ENCODE measurements around the gene C6orf141. TPM values are rescaled to one million over a fixed set of nuclear protein-coding genes. Genes with fewer than 3 reads are reported as not detected.

The C6orf141 gene
- total RNA-seq, 1 donor from 2014 or later = 1.0 TPM

GRCh38 chr6:49522710-49523593, 27.5 kb upstream of the C6orf141 start:
- no peak overlapping the region for H3K4me3 Mint-ChIP-seq
- TF ChIP-seq CTCF (conservative IDR thresholded peaks at IDR 0.05) = no peak
- H3K27me3 Mint-ChIP-seq (ENCODE audit: low read depth) = no peaks in the 10 kb centered on the region
- no peaks in the 10 kb centered on the region for H3K36me3 Mint-ChIP-seq (ENCODE audit: low read depth)
- no peaks in the 10 kb centered on the region for H3K9me3 Mint-ChIP-seq
- no peak for DNase-seq (ENCODE audit: low read depth, low spot score)
- H3K27ac Mint-ChIP-seq (ENCODE audit: unreplicated experiment) = no peak overlapping the region
- H3K4me1 Mint-ChIP-seq = no peaks in the 10 kb centered on the region

DNA sequence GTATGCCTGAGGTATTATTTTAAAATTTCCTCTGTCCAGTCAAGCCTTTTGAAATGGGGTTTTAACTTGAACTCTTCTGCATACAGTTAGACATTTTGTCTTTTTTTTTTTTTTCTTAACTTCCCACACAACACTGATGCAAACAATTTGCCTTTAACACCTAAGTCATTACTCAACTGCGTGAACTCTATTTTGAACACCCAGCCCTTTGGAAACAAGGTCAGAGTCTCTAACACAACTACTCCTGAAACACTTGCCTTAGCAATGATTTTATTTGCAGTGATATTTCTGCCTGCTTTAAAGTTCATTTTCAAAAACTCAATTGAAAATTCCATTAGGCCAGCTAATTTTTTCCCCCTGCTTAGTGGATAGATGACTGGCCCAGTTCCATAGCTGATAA, 26.6 kb upstream of the C6orf141 start:
- Mint-ChIP-seq H3K36me3 (ENCODE audit: low read depth) (no peaks in the 10 kb centered on the region), H3K9me3 (no peaks in the 10 kb centered on the region), H3K4me1 (no peaks in the 10 kb centered on the region), H3K27ac (ENCODE audit: unreplicated experiment) (no peak overlapping the region), H3K4me3 (no peak overlapping the region), H3K27me3 (ENCODE audit: low read depth) (no peaks in the 10 kb centered on the region)
- DNase-seq (ENCODE audit: low read depth, low spot score) = no peak
- TF ChIP-seq CTCF (conservative IDR thresholded peaks at IDR 0.05) = no peak

DNA sequence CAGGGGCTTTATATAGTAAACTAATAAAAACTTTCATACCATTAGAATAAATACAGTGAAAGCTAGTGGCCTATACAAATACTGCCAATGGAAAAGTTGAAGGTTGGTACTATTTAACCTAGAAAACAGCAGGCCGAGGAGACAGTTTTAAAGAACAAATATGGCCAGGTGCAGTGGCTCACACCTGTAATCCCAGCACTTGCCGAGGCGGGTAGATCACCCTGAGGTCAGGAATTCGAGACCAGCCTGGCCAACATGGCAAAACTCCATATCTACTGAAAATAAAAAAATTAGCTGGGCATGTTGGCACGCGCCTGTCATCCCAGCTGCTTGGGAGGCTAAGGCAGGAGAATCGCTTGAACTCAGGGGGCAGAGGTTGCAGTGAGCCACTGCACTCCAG, 25.9 kb upstream of the C6orf141 start:
- Mint-ChIP-seq H3K36me3 (ENCODE audit: low read depth) (no peaks in the 10 kb centered on the region), H3K27me3 (ENCODE audit: low read depth) (no peaks in the 10 kb centered on the region), H3K4me1 (no peaks in the 10 kb centered on the region), H3K27ac (ENCODE audit: unreplicated experiment) (no peak overlapping the region), H3K9me3 (no peaks in the 10 kb centered on the region), H3K4me3 (no peak overlapping the region)
- no peak for DNase-seq (ENCODE audit: low read depth, low spot score)
- TF ChIP-seq CTCF (conservative IDR thresholded peaks at IDR 0.05) = no peak

DNA sequence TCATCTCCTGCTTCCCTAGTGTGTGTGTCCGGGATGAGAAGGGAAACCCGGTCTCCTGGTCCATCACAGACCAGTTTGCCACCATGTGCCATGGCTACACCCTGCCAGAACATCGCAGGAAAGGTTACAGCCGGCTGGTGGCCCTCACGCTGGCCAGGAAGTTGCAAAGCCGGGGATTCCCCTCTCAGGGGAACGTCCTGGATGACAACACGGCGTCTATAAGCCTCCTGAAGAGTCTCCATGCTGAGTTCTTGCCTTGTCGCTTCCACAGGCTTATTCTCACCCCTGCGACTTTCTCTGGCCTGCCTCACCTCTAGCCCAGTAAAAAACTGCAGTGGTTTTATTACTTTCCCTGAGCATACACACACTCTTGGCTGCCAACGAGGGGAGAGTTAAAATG, 23.9 kb upstream of the C6orf141 start:
- H3K36me3 Mint-ChIP-seq (ENCODE audit: low read depth) = no peaks in the 10 kb centered on the region

GRCh38 chr6:49527320-49527719, 23.1 kb upstream of the C6orf141 start:
- Mint-ChIP-seq H3K4me1 (no peaks in the 10 kb centered on the region), H3K27me3 (ENCODE audit: low read depth) (no peaks in the 10 kb centered on the region), H3K36me3 (ENCODE audit: low read depth) (no peaks in the 10 kb centered on the region), H3K4me3 (no peak overlapping the region), H3K9me3 (no peaks in the 10 kb centered on the region), H3K27ac (ENCODE audit: unreplicated experiment) (no peak overlapping the region)
- no peak for DNase-seq (ENCODE audit: low read depth, low spot score)
- TF ChIP-seq CTCF (conservative IDR thresholded peaks at IDR 0.05) = no peak

More for the DNA sequence above, 23.9 kb upstream of the C6orf141 start:
- no peaks in the 10 kb centered on the region for H3K9me3 Mint-ChIP-seq
- TF ChIP-seq CTCF (conservative IDR thresholded peaks at IDR 0.05) = no peak
- H3K4me1 Mint-ChIP-seq = no peaks in the 10 kb centered on the region
- H3K27me3 Mint-ChIP-seq (ENCODE audit: low read depth) = no peaks in the 10 kb centered on the region
- no peak overlapping the region for H3K27ac Mint-ChIP-seq (ENCODE audit: unreplicated experiment)
- DNase-seq (ENCODE audit: low read depth, low spot score) = no peak
- H3K4me3 Mint-ChIP-seq = no peak overlapping the region
